ENCODE results near the gene GLYATL1B. TPM values are rescaled to one million over a fixed set of nuclear protein-coding genes. Genes with fewer than 3 reads are reported as not detected.

GLYATL1B gene
- total RNA-seq, 2 donors from 2014 or later = not detected

GRCh38 chr11:59141191-59141590 is 55.1 kb downstream of the GLYATL1B start:
- ATAC-seq (no peak), DNase-seq (no peak)
- intact Hi-C loops (cut with DNase I) = loop anchor here in 1 of 2 donors (10.0 kb wide), 1 partner anchor 556 kb away; no protein-coding TSS in a partner anchor

- ATAC-seq (no peak), DNase-seq (no peak)
- intact Hi-C loops (cut with DNase I) = loop anchor here in 1 of 2 donors (10.0 kb wide), 1 partner anchor 557 kb away; no protein-coding TSS in a partner anchor
These were observed 55.8 kb downstream of the GLYATL1B start for GRCh38 chr11:59141673-59142460.

GRCh38 chr11:59142530-59143507 is 56.7 kb downstream of the GLYATL1B start, which contains the start of gene FAM111A:
Gene FAM111A (plus strand): TSS chr11:59142856. CDS start chr11:59148873, 6,017 bp downstream.
- intact Hi-C loops (cut with DNase I) = loop anchor here in 1 of 2 donors (10.0 kb wide), 1 partner anchor 558 kb away; no protein-coding TSS in a partner anchor
- DNase-seq = peak; percentile 90
- peak; percentile 94 to 95 for ATAC-seq

GRCh38 chr11:59144096-59144495 is 58.0 kb downstream of the GLYATL1B start:
- DNase-seq (no peak), ATAC-seq (no peak)
- intact Hi-C loops (cut with DNase I) = loop anchor here in 1 of 2 donors (10.0 kb wide), 1 partner anchor 559 kb away; no protein-coding TSS in a partner anchor

Other genes with a start within 250 kb of the GLYATL1B start
- gene GLYATL2, start 241.6 kb upstream of the GLYATL1B start, total RNA-seq = under 1 TPM in 1 of 2 donors, not detected in 1; 0.34 TPM
- gene GLYATL1, start 146.8 kb upstream of the GLYATL1B start, total RNA-seq = not detected
- 1 to 10 TPM in 1 of 2 donors, under 1 TPM in 1; 0.92 to 2.9 TPM for gene FAM111B, start 20.9 kb downstream of the GLYATL1B start, total RNA-seq
- 10 to 100 TPM in 1 of 2 donors, 1 to 10 TPM in 1; 7.8 to 14.6 TPM for gene FAM111A, start 56.5 kb downstream of the GLYATL1B start, total RNA-seq
- 1 to 10 TPM; 3.6 to 5.0 TPM for gene DTX4, start 85.8 kb downstream of the GLYATL1B start, total RNA-seq
- 10 to 100 TPM; 16.4 to 38.1 TPM for gene MPEG1, start 126.6 kb downstream of the GLYATL1B start, total RNA-seq

All from left cardiac atrium (tissue), 4 donors.